CD4-positive, alpha-beta memory T cell (primary cell): ENCODE measurements around the gene CSDE1. TPM values are rescaled to one million over a fixed set of nuclear protein-coding genes. Genes with fewer than 3 reads are reported as not detected.
"Not testable (repeated sequence)": the region's sequence is repeated elsewhere in the genome, so short reads cannot be mapped to it uniquely, and the experiment has no call there.

ENCODE experiments used
- CTCF ChIA-PET: fragments of 350-600 bp; sonication (Branson Sonifier 250); formaldehyde crosslinking; loops from one replicate; lab custom pipeline; 2021; ENCODE audit warnings: inconsistent platforms; ENCODE audit not compliant: partially characterized antibody; lab: Charles Lee
- POLR2A ChIA-PET: fragments of 350-600 bp; sonication (Branson Sonifier 250); formaldehyde crosslinking; loops from one replicate; lab custom pipeline; 2021; ENCODE audit not compliant: partially characterized antibody; lab: Charles Lee
- DNase-seq, 5 donors: peaks; one replicate each; pipeline versions ENCODE4 v3.0.0 to v3.0.0-alpha.2; 2020 to 2022; ENCODE audit warnings: mixed read lengths in 1 of 5
- H3K27ac ChIP-seq: one replicate; pipeline ENCODE4 v1.7.0; 2013; ENCODE audit warnings: low read depth, low read length
- H3K27me3 ChIP-seq: 2 replicates; pipeline ENCODE4 v1.7.0; 2013; ENCODE audit warnings: mild to moderate bottlenecking, low read length, moderate library complexity; ENCODE audit not compliant: insufficient read depth
- H3K36me3 ChIP-seq: 2 replicates; pipeline ENCODE4 v1.7.0; 2013; ENCODE audit warnings: mild to moderate bottlenecking, low read length, moderate library complexity; ENCODE audit not compliant: insufficient read depth
- H3K4me1 ChIP-seq: 2 replicates; pipeline ENCODE4 v1.7.0; 2013; ENCODE audit warnings: mild to moderate bottlenecking, low read length, moderate library complexity; ENCODE audit not compliant: insufficient read depth
- H3K4me3 ChIP-seq, 2 donors: one replicate each; pipeline ENCODE4 v1.7.0; 2013; ENCODE audit warnings: low read length in 2 of 2, mild to moderate bottlenecking in 1 of 2
- H3K9me3 ChIP-seq, 2 donors: one replicate each; pipeline ENCODE4 v1.7.0; 2013; ENCODE audit warnings: low read length in 2 of 2, control low read depth in 1 of 2; ENCODE audit not compliant: control insufficient read depth in 1 of 2
- H3K27ac Mint-ChIP-seq, 7 donors: one replicate each; pipeline ENCODE4 v1.8.0; 2020 to 2021; ENCODE audit warnings: mixed read lengths in 7 of 7, mild to moderate bottlenecking in 6 of 7, inconsistent platforms in 3 of 7, moderate library complexity in 3 of 7
- H3K27me3 Mint-ChIP-seq, 2 donors: one replicate each; pipeline ENCODE4 v1.8.0; 2020 to 2021; ENCODE audit warnings: mixed read lengths in 2 of 2
- H3K36me3 Mint-ChIP-seq, 2 donors: one replicate each; pipeline ENCODE4 v1.8.0; 2020 to 2021; ENCODE audit warnings: mixed read lengths in 2 of 2, inconsistent platforms in 1 of 2, mild to moderate bottlenecking in 1 of 2
- H3K4me1 Mint-ChIP-seq, 4 donors: one replicate each; pipeline ENCODE4 v1.8.0; 2020 to 2021; ENCODE audit warnings: mixed read lengths in 4 of 4, mild to moderate bottlenecking in 1 of 4
- H3K4me3 Mint-ChIP-seq, 8 donors: one replicate each; pipeline ENCODE4 v1.8.0; 2020 to 2021; ENCODE audit warnings: mixed read lengths in 8 of 8, mild to moderate bottlenecking in 7 of 8, moderate library complexity in 6 of 8, inconsistent platforms in 3 of 8
- H3K9me3 Mint-ChIP-seq, 8 donors: one replicate each; pipeline ENCODE4 v1.8.0; 2020 to 2021; ENCODE audit warnings: mixed read lengths in 8 of 8, mild to moderate bottlenecking in 5 of 8, inconsistent platforms in 3 of 8, moderate library complexity in 1 of 8
- intact Hi-C: fragments of 100-400 bp; cut with micrococcal nuclease; formaldehyde crosslinking; loops from one replicate; pipeline ENCODE4 v1.15.1; 2023
- polyA plus RNA-seq, 2 donors: library from polyadenylated mRNA; unstranded; fragments of 300-500 nt; fragmentation: Illumina TruSeq; gene quantifications; one replicate each; pipeline ENCODE4 v1.2.3, GENCODE V29; 2021
- total RNA-seq, 2 experiments: library from RNA; stranded (reverse); gene quantifications; one replicate each; pipeline ENCODE4 v1.2.3, GENCODE V29; 2021

Gene CSDE1
- total RNA-seq (100 to 1,000 TPM; 530 to 559 TPM), polyA plus RNA-seq (100 to 1,000 TPM; 391 to 444 TPM)

DNA sequence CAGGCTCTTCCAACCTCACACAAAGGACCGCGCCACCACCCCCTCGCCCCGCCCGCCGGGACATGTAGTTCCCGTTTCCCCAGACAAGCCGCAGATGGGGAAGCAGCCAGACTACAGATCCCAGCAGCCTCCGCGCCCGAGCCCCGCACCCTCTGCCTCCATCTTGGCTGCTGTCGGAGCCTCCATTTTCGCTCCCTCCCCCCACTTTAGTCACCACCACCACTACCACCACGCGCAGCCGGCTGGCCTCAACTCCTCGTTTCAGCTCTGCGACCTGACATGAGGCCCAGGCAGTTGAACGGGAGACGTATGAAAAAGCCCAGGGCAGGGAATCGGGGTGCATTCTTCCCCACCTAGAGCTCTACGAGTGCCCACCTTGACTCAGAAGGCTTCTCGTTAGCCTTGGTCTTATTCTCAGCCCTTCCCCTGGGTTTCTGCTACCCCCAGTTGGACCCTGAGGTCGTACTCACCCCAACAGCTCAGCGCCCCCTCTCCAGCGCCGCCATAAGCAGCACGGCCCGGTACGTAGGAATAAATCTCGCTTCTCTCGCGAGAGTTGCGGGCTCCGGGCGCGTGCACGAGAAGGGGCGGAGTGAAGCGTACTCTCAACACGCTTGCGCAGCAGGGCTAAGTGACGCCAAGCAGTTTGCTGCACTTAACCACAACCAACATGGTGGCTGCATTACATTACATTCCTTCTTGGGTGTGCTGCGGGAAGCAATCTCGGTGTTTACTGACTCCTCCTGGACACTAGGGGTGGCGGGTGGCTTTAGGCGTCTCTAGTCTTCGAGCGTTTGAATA lies at the start of gene CSDE1:
CSDE1 (minus strand) TSS at position 530 of the 801 bp plus-strand sequence. CDS start 18,094 bp downstream, outside the sequence.
- intact Hi-C loops = loop anchor here (1.0 to 10.0 kb wide), 7 partner anchors 23 to 945 kb away; partner anchors contain the start of genes BCAS2, NRAS, RSBN1 and SIKE1
- Mint-ChIP-seq H3K4me3 (peak within 1 kb of the TSS; percentile 97 to 100 (median 100)), H3K27ac (peak within 1 kb of the TSS; percentile 100), H3K9me3 (peaks cover 0 to 2% (median 0%) of the 10 kb centered on the region in 8 donors), H3K4me1 (peaks cover 43 to 62% (median 49%) of the 10 kb centered on the region in 4 donors), H3K36me3 (peaks cover 0 to 30% of the 10 kb centered on the region in 2 donors), H3K27me3 (no peaks in the 10 kb centered on the region)
- POLR2A ChIA-PET = interaction anchor here (0.6 to 3.9 kb wide), 15 partner anchors 8 to 945 kb away, joined by 3 to 45 read pairs (median 5); partner anchors contain the start of genes AP4B1, BCAS2, DCLRE1B and DENND2C
- Histone ChIP-seq H3K36me3 (no peaks in the 10 kb centered on the region), H3K9me3 (no peaks in the 10 kb centered on the region), H3K4me3 (peak within 1 kb of the TSS; percentile 97 to 99), H3K27me3 (no peaks in the 10 kb centered on the region), H3K4me1 (peaks cover 52% of the 10 kb centered on the region), H3K27ac (peak within 1 kb of the TSS; percentile 100)
- peak; percentile 96 to 98 (median 97) for DNase-seq
- CTCF ChIA-PET = interaction anchor here (1.5 kb wide), 1 partner anchor 21 kb away, joined by 3 read pairs; no protein-coding TSS in a partner anchor

DNA sequence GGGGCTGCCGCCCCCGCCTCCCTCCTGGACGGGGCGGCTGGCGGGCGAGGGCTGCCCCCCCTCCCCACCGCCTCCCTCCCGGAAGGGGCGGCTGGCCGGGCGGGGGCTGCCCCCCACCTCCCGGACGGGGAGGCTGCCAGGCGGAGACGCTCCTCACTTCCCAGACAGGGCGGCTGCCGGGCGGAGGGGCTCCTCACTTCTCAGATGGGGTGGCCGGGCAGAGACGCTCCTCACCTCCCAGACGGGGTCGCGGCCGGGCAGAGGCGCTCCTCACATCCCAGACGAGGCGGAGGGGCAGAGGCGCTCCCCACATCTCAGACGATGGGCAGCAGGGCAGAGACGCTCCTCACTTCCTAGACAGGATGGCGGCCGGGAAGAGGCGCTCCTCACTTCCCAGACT lies 46.7 kb upstream of the CSDE1 start:
- H3K4me1 Mint-ChIP-seq, H3K9me3 Mint-ChIP-seq, H3K4me3 ChIP-seq, H3K9me3 ChIP-seq, POLR2A ChIA-PET, DNase-seq, H3K4me3 Mint-ChIP-seq, H3K36me3 Mint-ChIP-seq, H3K36me3 ChIP-seq, H3K27ac Mint-ChIP-seq, H3K27me3 ChIP-seq, H3K4me1 ChIP-seq, CTCF ChIA-PET, intact Hi-C loops, H3K27ac ChIP-seq: not testable (repeated sequence)
- H3K27me3 Mint-ChIP-seq = peaks cover 5 to 27% of the 10 kb centered on the region in 2 donors

DNA sequence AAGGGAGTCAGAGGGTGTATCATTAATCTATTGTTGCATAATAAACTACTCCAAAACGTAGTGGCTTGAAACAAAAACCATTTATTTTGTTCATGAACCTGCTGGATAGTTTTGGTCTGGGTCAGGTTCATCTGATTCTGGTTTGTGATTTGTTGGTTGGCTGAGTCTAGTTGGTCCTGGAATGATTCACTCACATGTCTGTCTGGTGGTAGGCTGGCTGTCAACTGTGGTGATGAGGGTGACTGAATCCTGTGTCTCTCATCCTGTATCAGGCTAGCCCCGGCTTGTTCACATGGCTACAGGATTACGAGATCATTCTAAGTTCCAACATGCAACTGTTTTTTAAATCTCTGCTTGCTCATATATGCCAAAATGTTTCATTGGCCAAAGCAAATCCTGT lies 45.2 kb upstream of the CSDE1 start:
- H3K27ac ChIP-seq = no peak overlapping the region
- no peaks in the 10 kb centered on the region for H3K36me3 Mint-ChIP-seq
- no peaks in the 10 kb centered on the region for H3K9me3 ChIP-seq
- peaks cover 4% of the 10 kb centered on the region for H3K27me3 ChIP-seq
- H3K36me3 ChIP-seq = no peaks in the 10 kb centered on the region
- DNase-seq = no peak
- peaks cover 0 to 5% (median 0%) of the 10 kb centered on the region in 8 donors for H3K9me3 Mint-ChIP-seq
- CTCF ChIA-PET = no interaction called here
- H3K4me3 Mint-ChIP-seq = no peak overlapping the region
- H3K27ac Mint-ChIP-seq = no peak overlapping the region
- H3K27me3 Mint-ChIP-seq = peaks cover 8 to 25% of the 10 kb centered on the region in 2 donors
- intact Hi-C loops = no loop called here
- H3K4me1 Mint-ChIP-seq = no peaks in the 10 kb centered on the region
- no peak overlapping the region for H3K4me3 ChIP-seq
- POLR2A ChIA-PET = no interaction called here
- H3K4me1 ChIP-seq = no peaks in the 10 kb centered on the region

DNA sequence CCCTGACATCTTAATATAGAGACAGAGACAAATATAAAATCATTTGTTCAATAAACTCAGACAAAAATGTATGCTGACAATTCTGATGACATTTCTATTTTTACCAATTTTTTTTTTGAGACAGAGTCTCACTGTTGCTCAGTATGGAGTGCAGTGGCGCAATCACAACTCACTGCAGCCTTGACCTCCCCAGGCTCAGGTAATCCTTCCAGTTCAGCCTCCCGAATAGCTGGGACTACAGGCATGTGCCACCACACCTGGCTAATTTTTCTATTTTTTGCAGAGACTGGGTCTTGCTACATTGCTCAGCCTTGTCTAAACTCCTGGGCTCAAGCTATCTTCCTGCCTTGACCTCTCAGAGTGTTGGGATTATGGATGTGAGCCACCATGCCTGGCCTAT lies 36.3 kb upstream of the CSDE1 start:
- Histone ChIP-seq H3K27me3 (peaks cover 4% of the 10 kb centered on the region), H3K9me3 (no peaks in the 10 kb centered on the region), H3K36me3 (no peaks in the 10 kb centered on the region), H3K4me3 (no peak overlapping the region), H3K4me1 (no peaks in the 10 kb centered on the region), H3K27ac (no peak overlapping the region)
- Mint-ChIP-seq H3K36me3 (no peaks in the 10 kb centered on the region), H3K4me3 (no peak overlapping the region), H3K27me3 (peaks cover 18 to 21% of the 10 kb centered on the region in 2 donors), H3K27ac (peak overlapping the region in 1 of 7 donors; percentile 35), H3K4me1 (no peaks in the 10 kb centered on the region), H3K9me3 (no peaks in the 10 kb centered on the region)
- POLR2A ChIA-PET = no interaction called here
- DNase-seq = no peak
- CTCF ChIA-PET = interaction anchor here (1.5 kb wide), 1 partner anchor 8 kb away, joined by 3 read pairs; no protein-coding TSS in a partner anchor
- intact Hi-C loops = no loop called here

DNA sequence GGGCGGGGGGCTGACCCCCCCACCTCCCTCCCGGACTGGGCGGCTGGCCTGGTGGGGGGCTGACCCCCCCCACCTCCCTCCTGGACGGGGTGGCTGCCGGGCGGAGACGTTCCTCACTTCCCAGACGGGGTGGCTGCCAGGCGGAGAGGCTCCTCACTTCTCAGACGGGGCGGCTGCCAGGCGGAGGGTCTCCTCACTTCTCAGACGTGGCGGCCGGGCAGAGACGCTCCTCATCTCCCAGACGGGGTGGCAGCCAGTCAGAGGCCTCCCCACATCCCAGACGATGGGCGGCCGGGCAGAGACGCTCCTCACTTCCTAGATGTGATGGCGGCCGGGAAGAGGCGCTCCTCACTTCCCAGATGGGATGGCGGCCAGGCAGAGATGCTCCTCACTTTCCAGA lies 32.8 kb upstream of the CSDE1 start:
- POLR2A ChIA-PET, DNase-seq, H3K36me3 ChIP-seq, H3K4me3 ChIP-seq, H3K4me3 Mint-ChIP-seq, H3K4me1 Mint-ChIP-seq, H3K9me3 ChIP-seq, H3K27ac Mint-ChIP-seq, H3K36me3 Mint-ChIP-seq, H3K4me1 ChIP-seq, H3K27ac ChIP-seq, CTCF ChIA-PET, intact Hi-C loops, H3K27me3 ChIP-seq: not testable (repeated sequence)
- Mint-ChIP-seq H3K9me3 (peaks cover 4 to 30% (median 19%) of the 10 kb centered on the region in 8 donors), H3K27me3 (peaks cover 19 to 33% of the 10 kb centered on the region in 2 donors)

DNA sequence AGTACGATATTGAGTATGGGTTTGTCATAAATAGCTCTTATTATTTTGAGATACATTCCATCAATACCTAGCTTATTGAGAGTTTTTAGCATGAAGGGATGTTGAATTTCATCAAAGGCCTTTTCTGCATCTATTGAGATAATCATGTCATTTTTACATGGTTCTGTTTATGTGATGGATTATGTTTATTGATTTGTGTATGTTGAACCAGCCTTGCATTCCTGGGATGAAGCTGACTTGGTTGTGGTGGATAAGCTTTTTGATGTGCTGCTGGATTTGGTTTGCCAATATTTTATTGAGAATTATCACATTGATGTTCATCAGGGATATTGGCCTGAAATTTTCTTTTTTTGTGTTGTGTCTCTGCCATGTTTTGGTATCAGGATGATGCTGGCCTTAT lies 28.7 kb upstream of the CSDE1 start:
- CTCF ChIA-PET = interaction anchor here (0.9 kb wide), 1 partner anchor 8 kb away, joined by 3 read pairs; no protein-coding TSS in a partner anchor
- H3K27ac Mint-ChIP-seq, H3K27ac ChIP-seq, H3K4me3 ChIP-seq, H3K4me3 Mint-ChIP-seq, H3K36me3 ChIP-seq, H3K4me1 ChIP-seq, H3K9me3 ChIP-seq, DNase-seq, H3K4me1 Mint-ChIP-seq, H3K36me3 Mint-ChIP-seq, H3K27me3 ChIP-seq, intact Hi-C loops, POLR2A ChIA-PET: not testable (repeated sequence)
- H3K9me3 Mint-ChIP-seq = peaks cover 4 to 30% (median 20%) of the 10 kb centered on the region in 8 donors
- peaks cover 9 to 19% of the 10 kb centered on the region in 2 donors for H3K27me3 Mint-ChIP-seq

DNA sequence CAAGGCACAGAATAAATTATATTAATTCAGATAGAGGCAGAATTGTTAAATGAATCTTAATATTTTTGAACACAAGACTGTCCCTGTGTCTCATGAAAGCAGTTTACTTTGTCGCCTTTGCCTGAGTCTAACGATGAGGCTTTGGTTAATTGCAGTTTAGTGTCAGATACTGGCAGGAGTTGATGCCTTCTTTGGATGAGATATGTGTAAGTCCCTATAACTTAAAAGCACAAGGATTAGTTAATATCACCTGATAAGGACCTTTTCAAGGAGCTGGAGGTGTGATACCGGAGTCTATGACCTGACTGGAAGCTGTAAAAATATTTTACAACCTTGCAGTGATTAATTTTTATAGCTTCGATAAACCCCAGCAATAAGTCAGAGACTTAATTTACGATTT lies 24.7 kb upstream of the CSDE1 start:
- Histone ChIP-seq H3K4me3 (no peak overlapping the region), H3K36me3 (no peaks in the 10 kb centered on the region), H3K27ac (no peak overlapping the region), H3K27me3 (no peaks in the 10 kb centered on the region), H3K4me1 (peaks cover 18% of the 10 kb centered on the region), H3K9me3 (no peaks in the 10 kb centered on the region)
- Mint-ChIP-seq H3K4me3 (no peak overlapping the region), H3K36me3 (peaks cover 19 to 28% of the 10 kb centered on the region in 2 donors), H3K4me1 (peaks cover 14 to 36% (median 26%) of the 10 kb centered on the region in 4 donors), H3K9me3 (peaks cover 4 to 22% (median 18%) of the 10 kb centered on the region in 8 donors), H3K27me3 (peaks cover 0 to 4% of the 10 kb centered on the region in 2 donors), H3K27ac (peak overlapping the region in 3 of 7 donors; percentile 5 to 29 (median 15))
- POLR2A ChIA-PET = interaction anchor here (2.5 to 3.0 kb wide), 2 partner anchors 25 to 67 kb away, joined by 23 to 45 read pairs; partner anchors contain the start of genes CSDE1 and NRAS
- intact Hi-C loops = no loop called here
- CTCF ChIA-PET = interaction anchor here (0.7 kb wide), 1 partner anchor 118 kb away, joined by 3 read pairs; no protein-coding TSS in a partner anchor
- DNase-seq = no peak
